HEK293 (cell line): ENCODE data around the gene SLC25A36.
A peak's percentile ranks its signal among the peaks of the same experiment; 100 is the strongest.

Experiments used
- CTCF ChIA-PET: fragments of 350-600 bp; formaldehyde crosslinking; extraction: SDS; loops from one replicate; lab custom pipeline; 2021; ENCODE audit warnings: antibody characterized with exemption; lab: Yijun Ruan, JAX
- POLR2A ChIA-PET: fragments of 300-600 bp; formaldehyde crosslinking; extraction: SDS; loops from one replicate; lab custom pipeline; 2020; ENCODE audit warnings: antibody characterized with exemption, inconsistent platforms; lab: Yijun Ruan, JAX
- H3K27ac ChIP-seq: fragments of 200-500 bp; sonication (Bioruptor generic); 2 replicates; pipeline ENCODE4 v1.5.1; 2014; ENCODE audit warnings: low read depth, low read length, control low read depth, inconsistent platforms; ENCODE audit errors: extremely low read depth
- H3K36me3 ChIP-seq, 2 experiments: fragments of 200-500 bp in 1 of 2; sonication (Bioruptor generic) in 1 of 2; 1 replicate in 1 of 2; 2 replicates in 1 of 2; pipeline ENCODE4 v1.5.1; 2014 to 2017; ENCODE audit warnings: inconsistent platforms in 2 of 2, low read length in 2 of 2; ENCODE audit not compliant: control insufficient read depth in 2 of 2, insufficient read depth in 1 of 2
- H3K4me1 ChIP-seq: fragments of 200-500 bp; sonication (Bioruptor generic); 2 replicates; pipeline ENCODE4 v1.5.1; 2014; ENCODE audit warnings: mild to moderate bottlenecking, low read length, inconsistent platforms; ENCODE audit not compliant: control insufficient read depth, insufficient read depth
- H3K4me3 ChIP-seq: 2 replicates; pipeline ENCODE4 v1.5.1; 2011; ENCODE audit warnings: low read depth, mild to moderate bottlenecking, control low read depth, low read length, moderate library complexity
- H3K9me3 ChIP-seq: fragments of 200-500 bp; sonication (Bioruptor generic); 2 replicates; pipeline ENCODE4 v1.5.1; 2014; ENCODE audit warnings: low read depth, low read length, inconsistent platforms; ENCODE audit not compliant: control insufficient read depth, insufficient read depth
- BCL11B ChIP-seq: fragments of 450-650 bp; formaldehyde crosslinking; IDR thresholded peaks from 2 replicates; pipeline ENCODE4 v1.5.1; 2016; ENCODE audit warnings: low read depth, missing biosample characterization, missing genetic modification characterization
- EGR2 ChIP-seq: fragments of 450-650 bp; formaldehyde crosslinking; IDR thresholded peaks from 2 replicates; pipeline ENCODE4 v1.5.1; 2016; ENCODE audit warnings: low read depth, missing biosample characterization, missing genetic modification characterization
- FEZF1 ChIP-seq: fragments of 450-650 bp; formaldehyde crosslinking; IDR thresholded peaks from 2 replicates; pipeline ENCODE4 v1.5.1; 2016; ENCODE audit warnings: missing biosample characterization, missing genetic modification characterization
- KLF1 ChIP-seq: fragments of 450-650 bp; formaldehyde crosslinking; IDR thresholded peaks from 2 replicates; pipeline ENCODE4 v1.5.1; 2016; ENCODE audit warnings: missing biosample characterization, missing genetic modification characterization
- ZBTB6 ChIP-seq: fragments of 450-650 bp; formaldehyde crosslinking; IDR thresholded peaks from 2 replicates; pipeline ENCODE4 v1.5.1; 2017; ENCODE audit warnings: missing biosample characterization, missing genetic modification characterization
- ZBTB8A ChIP-seq: fragments of 450-650 bp; formaldehyde crosslinking; IDR thresholded peaks from 2 replicates; pipeline ENCODE4 v1.5.1; 2016; ENCODE audit warnings: missing biosample characterization, missing genetic modification characterization
- ZFP69B ChIP-seq: fragments of 450-650 bp; formaldehyde crosslinking; IDR thresholded peaks from 2 replicates; pipeline ENCODE4 v1.5.1; 2016; ENCODE audit warnings: missing biosample characterization, missing genetic modification characterization
- ZNF121 ChIP-seq: fragments of 450-650 bp; formaldehyde crosslinking; IDR thresholded peaks from 2 replicates; pipeline ENCODE4 v1.5.1; 2016; ENCODE audit warnings: missing biosample characterization, missing genetic modification characterization
- ZNF133 ChIP-seq: fragments of 450-650 bp; formaldehyde crosslinking; IDR thresholded peaks from 2 replicates; pipeline ENCODE4 v1.5.1; 2016; ENCODE audit warnings: missing biosample characterization, missing genetic modification characterization
- ZNF214 ChIP-seq: fragments of 450-650 bp; formaldehyde crosslinking; IDR thresholded peaks from 2 replicates; pipeline ENCODE4 v1.5.1; 2017; ENCODE audit warnings: missing biosample characterization, mild to moderate bottlenecking, missing genetic modification characterization, borderline replicate concordance
- ZNF223 ChIP-seq: fragments of 450-650 bp; formaldehyde crosslinking; IDR thresholded peaks from 2 replicates; pipeline ENCODE4 v1.5.1; 2016; ENCODE audit warnings: missing biosample characterization, missing genetic modification characterization
- ZNF354C ChIP-seq: fragments of 450-650 bp; formaldehyde crosslinking; IDR thresholded peaks from 2 replicates; pipeline ENCODE4 v1.5.1; 2016; ENCODE audit warnings: missing biosample characterization, missing genetic modification characterization, low read depth, borderline replicate concordance
- ZNF37A ChIP-seq: fragments of 450-650 bp; IDR thresholded peaks from 2 replicates; pipeline ENCODE4 v1.5.1; 2018; ENCODE audit warnings: missing biosample characterization, missing genetic modification characterization
- ZNF404 ChIP-seq: fragments of 450-650 bp; formaldehyde crosslinking; IDR thresholded peaks from 2 replicates; pipeline ENCODE4 v1.5.1; 2017; ENCODE audit warnings: missing biosample characterization, missing genetic modification characterization
- ZNF48 ChIP-seq: fragments of 450-650 bp; formaldehyde crosslinking; IDR thresholded peaks from 2 replicates; pipeline ENCODE4 v1.5.1; 2016; ENCODE audit warnings: missing biosample characterization, missing genetic modification characterization
- ZNF558 ChIP-seq: fragments of 450-650 bp; formaldehyde crosslinking; IDR thresholded peaks from 2 replicates; pipeline ENCODE4 v1.5.1; 2016; ENCODE audit warnings: missing biosample characterization, missing genetic modification characterization
- TF ChIP-seq, protein P1 (sequence below): fragments of 450-650 bp; formaldehyde crosslinking; IDR thresholded peaks from 2 replicates; pipeline ENCODE4; 2016; ENCODE audit warnings: missing biosample characterization, missing genetic modification characterization
- TF ChIP-seq, protein P2 (sequence below): fragments of 450-650 bp; formaldehyde crosslinking; IDR thresholded peaks from 2 replicates; pipeline ENCODE4 v1.5.1; 2016; ENCODE audit warnings: missing biosample characterization, missing genetic modification characterization

SLC25A36 gene

GRCh38 chr3:140903196-140903595 lies 38.4 kb upstream of the SLC25A36 start:
- POLR2A ChIA-PET = no interaction called here
- H3K9me3 ChIP-seq = no peaks in the 10 kb centered on the region
- no peaks in the 10 kb centered on the region for H3K36me3 ChIP-seq
- CTCF ChIA-PET = interaction anchor here (0.6 kb wide), 1 partner anchor 73 kb away, joined by 5 read pairs; no protein-coding TSS in a partner anchor
- no peak overlapping the region for H3K4me3 ChIP-seq
- no peaks in the 10 kb centered on the region for H3K4me1 ChIP-seq
- H3K27ac ChIP-seq = no peak overlapping the region
- no peak for TF ChIP-seq ZNF37A (tag by site-specific recombination)
- no peak for TF ChIP-seq ZNF121 (tag by site-specific recombination)
- no peak for TF ChIP-seq ZNF404 (tag by site-specific recombination)
- no peak for TF ChIP-seq BCL11B (tag by site-specific recombination)
- TF ChIP-seq ZBTB8A (tag by site-specific recombination) = no peak
- no peak for TF ChIP-seq ZNF133 (tag by site-specific recombination)
- no peak for TF ChIP-seq KLF1 (tag by site-specific recombination)
- TF ChIP-seq ZNF558 (tag by site-specific recombination) = no peak
- no peak for TF ChIP-seq EGR2 (tag by site-specific recombination)
- no peak for TF ChIP-seq ZNF214 (tag by site-specific recombination)
- TF ChIP-seq ZNF223 (tag by site-specific recombination) = no peak
- TF ChIP-seq, protein P1, sequence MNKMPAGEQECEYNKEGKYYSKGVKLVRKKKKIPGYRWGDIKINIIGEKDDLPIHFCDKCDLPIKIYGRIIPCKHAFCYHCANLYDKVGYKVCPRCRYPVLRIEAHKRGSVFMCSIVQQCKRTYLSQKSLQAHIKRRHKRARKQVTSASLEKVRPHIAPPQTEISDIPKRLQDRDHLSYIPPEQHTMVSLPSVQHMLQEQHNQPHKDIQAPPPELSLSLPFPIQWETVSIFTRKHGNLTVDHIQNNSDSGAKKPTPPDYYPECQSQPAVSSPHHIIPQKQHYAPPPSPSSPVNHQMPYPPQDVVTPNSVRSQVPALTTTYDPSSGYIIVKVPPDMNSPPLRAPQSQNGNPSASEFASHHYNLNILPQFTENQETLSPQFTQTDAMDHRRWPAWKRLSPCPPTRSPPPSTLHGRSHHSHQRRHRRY (tag by site-specific recombination) = no peak
- TF ChIP-seq ZNF48 = no peak

GRCh38 chr3:140904521-140904920 lies 37.1 kb upstream of the SLC25A36 start:
- Histone ChIP-seq H3K4me1 (no peaks in the 10 kb centered on the region), H3K4me3 (no peak overlapping the region), H3K9me3 (no peaks in the 10 kb centered on the region), H3K36me3 (no peaks in the 10 kb centered on the region)
- ChIA-PET CTCF (no interaction called here), POLR2A (no interaction called here)
- TF ChIP-seq ZBTB6 (tag by site-specific recombination) (peak; percentile 52; the same call in 1 of the 2 replicates), ZFP69B (no peak)
- TF ChIP-seq, all 188 proteins: peak for 1
- no peak overlapping the region for H3K27ac ChIP-seq

DNA sequence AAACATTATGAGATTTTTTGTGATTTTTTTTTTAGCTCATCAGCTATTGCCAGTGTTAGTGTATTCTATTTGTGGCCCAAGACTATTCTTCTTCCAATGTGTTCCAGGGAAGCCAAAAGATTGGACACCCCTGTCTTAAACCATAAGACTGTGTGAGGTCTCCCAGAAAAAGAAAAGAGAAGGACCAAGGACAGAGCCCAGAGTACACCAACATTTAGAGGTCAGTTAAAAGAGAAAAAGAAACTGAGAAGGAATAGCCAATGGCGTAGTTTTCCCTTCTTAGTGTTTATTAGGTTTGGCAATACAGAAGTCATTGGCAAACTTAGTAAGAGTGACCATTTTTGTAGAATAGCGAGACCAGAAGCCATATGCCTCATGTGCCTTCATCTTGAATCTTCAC lies 36.1 kb upstream of the SLC25A36 start:
- CTCF ChIA-PET = interaction anchor here (0.6 kb wide), 1 partner anchor 275 kb away, joined by 3 read pairs; no protein-coding TSS in a partner anchor
- Histone ChIP-seq H3K36me3 (no peaks in the 10 kb centered on the region), H3K4me3 (no peak overlapping the region)
- POLR2A ChIA-PET = no interaction called here
- TF ChIP-seq, protein P2, sequence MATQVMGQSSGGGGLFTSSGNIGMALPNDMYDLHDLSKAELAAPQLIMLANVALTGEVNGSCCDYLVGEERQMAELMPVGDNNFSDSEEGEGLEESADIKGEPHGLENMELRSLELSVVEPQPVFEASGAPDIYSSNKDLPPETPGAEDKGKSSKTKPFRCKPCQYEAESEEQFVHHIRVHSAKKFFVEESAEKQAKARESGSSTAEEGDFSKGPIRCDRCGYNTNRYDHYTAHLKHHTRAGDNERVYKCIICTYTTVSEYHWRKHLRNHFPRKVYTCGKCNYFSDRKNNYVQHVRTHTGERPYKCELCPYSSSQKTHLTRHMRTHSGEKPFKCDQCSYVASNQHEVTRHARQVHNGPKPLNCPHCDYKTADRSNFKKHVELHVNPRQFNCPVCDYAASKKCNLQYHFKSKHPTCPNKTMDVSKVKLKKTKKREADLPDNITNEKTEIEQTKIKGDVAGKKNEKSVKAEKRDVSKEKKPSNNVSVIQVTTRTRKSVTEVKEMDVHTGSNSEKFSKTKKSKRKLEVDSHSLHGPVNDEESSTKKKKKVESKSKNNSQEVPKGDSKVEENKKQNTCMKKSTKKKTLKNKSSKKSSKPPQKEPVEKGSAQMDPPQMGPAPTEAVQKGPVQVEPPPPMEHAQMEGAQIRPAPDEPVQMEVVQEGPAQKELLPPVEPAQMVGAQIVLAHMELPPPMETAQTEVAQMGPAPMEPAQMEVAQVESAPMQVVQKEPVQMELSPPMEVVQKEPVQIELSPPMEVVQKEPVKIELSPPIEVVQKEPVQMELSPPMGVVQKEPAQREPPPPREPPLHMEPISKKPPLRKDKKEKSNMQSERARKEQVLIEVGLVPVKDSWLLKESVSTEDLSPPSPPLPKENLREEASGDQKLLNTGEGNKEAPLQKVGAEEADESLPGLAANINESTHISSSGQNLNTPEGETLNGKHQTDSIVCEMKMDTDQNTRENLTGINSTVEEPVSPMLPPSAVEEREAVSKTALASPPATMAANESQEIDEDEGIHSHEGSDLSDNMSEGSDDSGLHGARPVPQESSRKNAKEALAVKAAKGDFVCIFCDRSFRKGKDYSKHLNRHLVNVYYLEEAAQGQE (tag by site-specific recombination) = peak; percentile 78
- no peak for TF ChIP-seq ZNF354C
- no peak for TF ChIP-seq FEZF1 (tag by site-specific recombination)
- TF ChIP-seq, all 188 proteins: peak for 1
- no peak overlapping the region for H3K27ac ChIP-seq
- H3K9me3 ChIP-seq = no peaks in the 10 kb centered on the region
- H3K4me1 ChIP-seq = no peaks in the 10 kb centered on the region
